ENCODE data around the gene GPANK1. TPM values are rescaled to one million over a fixed set of nuclear protein-coding genes. Genes with fewer than 3 reads are reported as not detected.

The GPANK1 gene
- total and polyA plus RNA-seq, 2 of the 13 experiments (the other 11 are each of a cell fraction or from before 2014, with no cell fraction given): 15.4 to 22.8 TPM

- intact Hi-C loops (cut with micrococcal nuclease; ENCODE audit: unreplicated experiment): loop anchor here (1.0 to 5.0 kb wide), 2 partner anchors 32 to 47 kb away; partner anchors contain the start of genes BAG6, CSNK2B and LY6G5B
- BruUV-seq (replicated peaks): TSS peak; percentile 99
- in situ Hi-C loops (cut with HindIII; ENCODE audit: extremely low pct_ligation_motif_present, low pct_unique_long_range_greater_than_20kb): no loop called here
- TF ChIP-seq PAX8 (CRISPR knock-in tag; IDR thresholded peaks at IDR 0.05; ENCODE audit: borderline replicate concordance) (no peak), SRF (IDR thresholded peaks at IDR 0.05; ENCODE audit: low read depth, low read length) (no peak), TCF12 (IDR thresholded peaks at IDR 0.05) (no peak), TCF12 (CRISPR knock-in tag; IDR thresholded peaks at IDR 0.05) (no peak), SP4 (CRISPR knock-in tag; IDR thresholded peaks at IDR 0.05) (peak; percentile 97), ATF2 (CRISPR knock-in tag; IDR thresholded peaks at IDR 0.05) (peak; percentile 59; the same call in 1 of the 2 replicates), AKNA (CRISPR knock-in tag; IDR thresholded peaks at IDR 0.05; ENCODE audit: borderline replicate concordance) (no peak), NCOA5 (CRISPR knock-in tag; IDR thresholded peaks at IDR 0.05) (no peak), FOSL1 (CRISPR knock-in tag; IDR thresholded peaks at IDR 0.05; ENCODE audit: borderline replicate concordance) (no peak), ETV6 (CRISPR knock-in tag; conservative IDR thresholded peaks at IDR 0.05) (no peak), JUNB (CRISPR knock-in tag; IDR thresholded peaks at IDR 0.05; ENCODE audit: borderline replicate concordance) (peak; percentile 67), ZNF720 (CRISPR knock-in tag; IDR thresholded peaks at IDR 0.05) (no peak), ZKSCAN1 (IDR thresholded peaks at IDR 0.05; ENCODE audit: low read length) (no peak), HNRNPUL1 (IDR thresholded peaks at IDR 0.05; ENCODE audit: low read depth, low read length) (no peak), DPF2 (CRISPR knock-in tag; IDR thresholded peaks at IDR 0.05; ENCODE audit: borderline replicate concordance, low read depth) (0 out of 2 replicates have a peak, but pooled peaks have one; percentile 17), TARDBP (CRISPR knock-in tag; IDR thresholded peaks at IDR 0.05) (peak; percentile 90), GABPA (IDR thresholded peaks at IDR 0.05; ENCODE audit: low read depth, low read length) (no peak), GABPA (CRISPR knock-in tag; IDR thresholded peaks at IDR 0.05; ENCODE audit: low read depth) (peak; percentile 61)
These were observed 44.8 kb downstream of the GPANK1 start for GRCh38 chr6:31619805-31620585.

More at GRCh38 chr6:31619805-31620585, 44.8 kb downstream of the GPANK1 start:
- DNase-seq (ENCODE audit: low spot score) (peak; percentile 99), ATAC-seq (peak; percentile 90), FAIRE-seq (peak; percentile 80)
- Histone ChIP-seq H2AFZ (ENCODE audit: low read length) (no peak overlapping the region), H3K27ac (ENCODE audit: extremely low read length, insufficient read depth, low read length) (peak overlapping the region; percentile 98), H3K4me1 (ENCODE audit: insufficient read depth, low read length) (peaks cover 36% of the 10 kb centered on the region), H3K4me2 (ENCODE audit: low read depth, low read length) (peak overlapping the region; percentile 94), H3K36me3 (replicated peaks in 1 of 2; ENCODE audit: control insufficient read depth in 1 of 2, insufficient read depth in 2 of 2, low read length in 2 of 2) (peaks cover 16 to 25% of the 10 kb centered on the region in 2 experiments), H3K4me3 (replicated peaks in 1 of 3; ENCODE audit: insufficient read depth in 1 of 3, low read depth in 2 of 3, low read length in 3 of 3) (peak overlapping the region; percentile 63 to 92 (median 75)), H3K9ac (ENCODE audit: insufficient read depth, low read depth, low read length) (peak overlapping the region; percentile 93), H3K79me2 (ENCODE audit: insufficient read depth, low read length) (peaks cover 37% of the 10 kb centered on the region), H4K20me1 (ENCODE audit: insufficient read depth, low read length) (peaks cover 8% of the 10 kb centered on the region; the same call in 1 of the 2 replicates), H3K9me3 (ENCODE audit: low read length) (no peaks in the 10 kb centered on the region), H3K27me3 (ENCODE audit: control insufficient read depth in 1 of 2, insufficient read depth in 2 of 2, low read length in 2 of 2) (no peaks in the 10 kb centered on the region; a peak in 1 of 5 replicates)
- POLR2A ChIA-PET: interaction anchor here (0.6 to 4.8 kb wide), 13 partner anchors 9 to 339 kb away, joined by 3 to 78 read pairs (median 4); partner anchors contain the start of genes ABHD16A, APOM, BAG6 and CSNK2B
- WGBS (ENCODE audit: low lambda C conversion rate): 1% methylated on average over 50 of the region's 50 CpGs
- CTCF ChIA-PET (ENCODE audit: low intra/inter-chr PET ratio, low total read pairs): no interaction called here

All from HepG2 (cell line).